GM19043 (cell line): Measurements from ENCODE around the gene EPB41L4B.

ENCODE experiments used
- ATAC-seq: cut with Tn5 transposase; IDR thresholded peaks from one replicate; pipeline ENCODE4 v1.9.1; 2021; ENCODE audit warnings: low read depth; ENCODE audit not compliant: unreplicated experiment

Gene EPB41L4B

DNA sequence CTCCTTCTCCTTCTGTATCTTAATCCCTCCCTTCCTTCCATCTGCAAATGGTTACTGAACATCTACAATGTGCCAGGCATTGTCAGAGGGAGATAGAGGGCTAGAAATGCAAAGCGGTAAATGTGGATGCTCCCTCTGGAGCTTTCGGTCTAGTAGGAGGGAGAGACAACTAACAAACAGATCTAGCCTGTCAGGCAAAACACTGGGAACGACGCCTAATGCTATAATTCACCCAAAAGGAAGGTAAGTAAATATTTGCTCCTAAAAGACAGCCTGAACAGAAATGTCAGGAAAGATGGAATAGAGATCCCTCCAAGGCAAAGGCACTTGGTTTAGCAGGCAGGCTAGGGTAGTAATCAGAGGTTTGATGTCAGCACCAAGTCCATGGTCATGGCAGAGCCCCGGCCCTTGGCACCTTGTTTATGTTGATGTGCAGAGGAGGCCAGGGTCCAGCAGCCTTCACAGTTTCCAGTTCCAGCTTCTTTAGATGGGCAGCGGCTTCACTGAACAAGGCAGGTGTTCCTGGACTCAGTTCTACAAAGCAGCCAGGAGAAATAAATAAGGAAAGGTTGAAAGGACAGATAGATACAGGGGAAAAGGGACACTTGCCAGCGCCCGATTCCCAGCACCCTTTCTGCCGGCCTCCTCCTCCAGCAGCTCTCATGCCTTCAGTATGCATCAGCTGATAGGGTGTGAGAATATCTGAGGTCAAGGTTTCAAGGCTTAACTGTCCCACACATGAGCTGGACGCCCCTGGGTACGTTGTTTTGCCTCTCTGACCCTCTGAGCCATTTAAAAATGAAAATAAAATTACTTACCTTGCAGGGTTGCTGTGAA, 107.4 kb downstream of the EPB41L4B start:
- no peak for ATAC-seq

- no peak for ATAC-seq
These were observed 108.1 kb downstream of the EPB41L4B start for GRCh38 chr9:109212768-109213167.

GRCh38 chr9:109206670-109207069, 114.2 kb downstream of the EPB41L4B start:
- ATAC-seq, result no peak

- no peak for ATAC-seq
These were observed 115.3 kb downstream of the EPB41L4B start for GRCh38 chr9:109205526-109205925.

DNA sequence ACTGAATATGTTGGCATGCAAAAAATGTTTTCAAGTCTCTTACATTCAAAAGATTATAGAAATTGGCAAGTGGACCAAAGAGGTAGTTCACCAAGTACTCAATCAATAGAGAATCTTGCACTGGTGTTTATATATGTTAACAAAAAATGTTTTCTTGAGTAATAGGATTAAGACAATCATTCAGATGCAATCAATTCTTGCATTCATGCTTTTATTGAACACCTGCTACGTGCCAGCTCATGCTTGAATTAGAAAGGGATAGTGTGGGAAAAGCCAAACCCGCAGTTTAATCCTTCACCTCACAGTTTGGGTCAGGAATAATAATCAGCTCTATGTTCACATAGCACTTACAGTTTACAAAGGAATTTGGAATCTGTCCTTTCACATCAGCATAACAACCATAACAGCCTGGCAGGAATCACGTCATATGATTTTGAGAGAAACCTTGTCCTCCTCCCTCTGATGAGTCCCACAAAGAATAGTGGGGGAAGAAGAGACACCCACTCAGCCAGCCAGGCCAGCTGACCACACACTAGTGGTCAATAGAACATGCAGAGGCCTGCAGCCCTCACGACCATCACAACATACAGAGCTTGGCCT, 117.0 kb downstream of the EPB41L4B start:
- no peak for ATAC-seq

DNA sequence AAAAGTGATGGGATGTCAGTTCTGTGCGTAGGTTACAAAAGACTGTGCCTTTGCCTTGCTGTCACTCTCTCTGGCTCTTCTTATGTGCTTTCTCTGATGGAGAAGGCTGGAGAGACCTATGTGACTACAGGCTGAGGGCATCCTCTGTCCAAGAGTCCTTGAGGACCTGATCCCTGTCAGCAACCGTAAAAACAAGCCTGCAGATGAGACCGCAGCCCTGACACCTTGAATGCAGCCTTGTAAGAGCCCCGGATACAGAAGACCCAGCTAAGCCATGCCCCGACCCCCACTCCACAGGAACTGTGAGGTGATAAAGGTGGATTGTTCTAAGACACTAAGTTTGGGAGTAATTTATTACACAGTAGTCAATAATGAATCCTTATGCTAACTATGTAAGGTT, 121.2 kb downstream of the EPB41L4B start:
- no peak for ATAC-seq

DNA sequence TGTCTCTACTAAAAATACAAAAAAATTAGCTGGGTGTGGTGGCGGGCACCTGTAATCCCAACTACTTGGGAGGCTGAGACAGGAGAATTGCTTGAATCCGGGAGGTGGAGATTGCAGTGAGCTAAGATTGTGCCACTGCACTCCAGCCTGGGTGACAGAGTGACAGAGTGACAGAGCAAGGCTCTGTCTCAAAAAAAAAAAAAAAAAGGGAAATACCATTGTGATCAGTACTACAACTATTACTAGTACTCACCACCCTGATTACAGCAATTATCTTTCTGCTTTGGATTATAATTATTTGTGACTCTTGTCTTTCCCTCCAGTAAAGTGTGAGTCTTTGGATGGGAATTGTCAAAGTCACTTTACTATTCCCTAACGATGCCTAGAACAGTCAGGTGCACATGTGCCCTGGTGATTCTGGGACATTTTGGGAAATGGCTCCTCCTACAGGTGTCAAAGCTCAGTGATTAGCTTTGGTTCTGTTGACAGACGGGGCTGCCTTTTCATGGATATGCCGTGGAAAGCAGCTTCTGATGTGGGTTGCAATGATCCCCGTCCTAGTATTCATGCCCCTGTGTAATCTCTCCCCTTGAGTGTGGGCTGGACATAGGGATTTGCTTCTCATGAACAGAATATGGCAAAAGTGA, 122.0 kb downstream of the EPB41L4B start:
- no peak for ATAC-seq

GRCh38 chr9:109193974-109194556, 126.8 kb downstream of the EPB41L4B start:
- no peak for ATAC-seq

- no peak for ATAC-seq
These were observed 128.0 kb downstream of the EPB41L4B start for GRCh38 chr9:109192732-109193361.

DNA sequence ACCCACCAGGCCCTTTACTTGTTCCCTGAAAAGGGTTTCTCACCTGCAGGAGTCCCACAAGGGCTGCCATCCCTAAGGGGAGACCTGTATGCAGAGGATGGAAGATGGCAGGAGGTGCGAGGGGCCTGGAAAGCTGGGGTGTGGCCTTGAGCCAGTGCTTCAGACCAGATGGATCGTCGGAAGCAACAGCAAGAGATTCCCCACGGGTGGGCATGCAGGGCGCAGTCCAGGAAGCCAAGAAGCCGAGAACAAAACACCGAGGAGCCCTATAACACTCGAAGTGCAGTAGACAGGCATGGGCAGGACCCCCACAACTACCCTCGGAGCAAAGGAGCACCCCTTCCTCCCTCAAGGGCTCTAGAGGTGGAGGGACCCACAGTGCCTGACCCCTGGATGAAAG, 129.1 kb downstream of the EPB41L4B start:
- no peak for ATAC-seq

GRCh38 chr9:109190151-109190550, 130.7 kb downstream of the EPB41L4B start:
- no peak for ATAC-seq

DNA sequence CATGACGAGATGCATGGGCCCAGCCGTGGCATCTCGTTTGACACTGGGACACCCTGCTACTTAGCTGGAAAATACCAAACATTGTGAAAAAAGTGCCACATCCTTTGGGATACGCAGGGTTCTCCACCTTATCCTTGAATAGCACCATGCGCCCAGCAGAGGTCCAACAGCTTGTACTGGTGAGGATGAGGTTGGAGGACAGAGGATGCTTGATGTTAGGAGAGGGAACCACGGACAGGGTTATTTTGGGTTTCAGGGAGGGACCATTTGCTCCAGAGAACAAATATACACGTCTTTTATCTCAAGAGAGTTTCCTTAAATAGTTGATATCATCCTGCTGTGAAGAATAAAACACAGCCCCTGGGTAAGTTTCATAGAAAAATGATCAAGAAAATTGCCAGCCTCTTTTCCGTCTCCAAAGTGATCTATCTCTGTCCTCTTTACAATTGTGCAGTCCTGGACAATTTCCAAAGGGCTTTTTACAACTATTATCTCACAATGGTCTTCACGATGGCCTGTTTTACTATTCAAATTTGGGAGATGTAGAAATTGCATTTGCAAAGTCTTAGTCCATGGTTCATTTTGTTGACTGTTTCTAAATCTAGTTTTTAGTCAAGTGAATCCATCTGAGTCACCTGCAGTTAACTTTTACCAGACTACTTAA, 133.9 kb downstream of the EPB41L4B start:
- no peak for ATAC-seq

- ATAC-seq, result no peak
These were observed 137.7 kb downstream of the EPB41L4B start for GRCh38 chr9:109182940-109183798.

- no peak for ATAC-seq
These were observed 138.3 kb downstream of the EPB41L4B start for GRCh38 chr9:109182550-109182939.

DNA sequence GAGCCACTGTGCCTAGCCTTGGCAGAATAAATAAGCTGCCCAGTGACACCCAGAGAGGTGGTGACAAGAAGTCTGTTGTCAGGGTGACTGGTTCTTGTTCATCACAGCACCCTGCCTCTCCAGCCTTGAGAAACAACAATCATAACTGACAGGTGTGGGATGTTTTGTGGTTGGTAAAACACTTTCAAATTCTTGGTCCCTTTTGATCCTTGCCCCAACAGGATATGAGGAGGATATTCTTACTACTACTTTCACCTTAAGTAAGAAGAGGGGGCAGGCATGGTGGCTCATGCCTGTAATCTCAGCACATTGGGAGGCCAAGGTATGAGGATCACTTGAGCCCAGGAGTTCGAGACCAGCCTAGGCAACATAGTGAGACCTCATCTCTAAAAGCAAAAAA, 139.6 kb downstream of the EPB41L4B start:
- ATAC-seq, result peak; percentile 58

DNA sequence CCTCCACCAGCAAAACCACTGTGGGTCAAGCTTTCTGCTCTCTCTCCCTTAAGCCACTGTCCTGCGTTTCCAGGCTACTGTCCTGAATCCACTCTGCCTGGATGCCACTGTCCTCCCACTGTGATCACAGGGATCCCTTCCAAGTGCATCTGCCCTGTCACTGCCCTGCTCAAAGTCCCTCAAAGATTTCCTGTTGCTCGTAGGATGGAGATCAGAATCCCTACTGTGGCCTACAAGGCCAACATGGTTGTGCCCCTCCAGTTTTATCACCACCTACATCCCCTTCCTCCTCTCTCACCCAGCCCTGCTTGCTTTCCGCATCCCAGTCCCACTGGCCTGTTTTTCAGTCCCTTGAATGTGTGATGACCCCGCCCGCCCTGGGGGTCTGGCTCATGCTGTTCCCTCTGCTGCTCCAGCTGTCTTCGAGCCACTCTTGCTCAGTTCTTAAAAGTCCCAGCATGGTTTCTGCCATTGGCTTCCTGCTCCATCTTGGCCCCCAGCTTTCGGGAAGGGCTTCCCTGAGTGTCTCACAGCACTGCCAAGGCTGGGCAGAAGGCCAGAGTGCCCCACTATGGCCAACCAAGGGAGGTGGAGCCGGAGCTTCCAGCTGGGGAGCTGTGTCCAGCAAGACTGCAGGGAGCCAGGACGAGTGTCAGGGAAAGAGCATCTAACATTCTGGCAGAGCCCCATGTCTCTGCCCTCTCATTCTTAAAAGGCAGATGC, 140.9 kb downstream of the EPB41L4B start:
- ATAC-seq, result no peak

DNA sequence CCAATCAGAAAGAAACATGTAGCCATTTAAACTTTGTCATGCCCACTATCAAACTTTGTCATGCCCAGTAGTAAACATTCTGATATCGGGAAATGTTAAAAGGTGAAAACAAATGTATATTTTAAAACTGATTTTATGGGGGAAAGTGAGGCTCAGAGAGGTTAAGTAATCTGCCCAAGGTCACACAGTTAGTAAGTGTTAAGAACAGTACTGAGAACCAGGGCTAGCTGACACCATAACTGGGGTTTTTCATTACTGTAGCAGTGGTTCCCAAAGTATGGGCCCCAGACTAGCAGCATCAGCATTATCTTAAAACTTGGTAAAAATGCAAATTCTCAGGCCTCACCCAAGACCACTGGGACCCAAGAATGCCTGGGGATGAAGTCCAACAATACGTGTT, 143.9 kb downstream of the EPB41L4B start:
- no peak for ATAC-seq

GRCh38 chr9:109176386-109176785, 144.5 kb downstream of the EPB41L4B start:
- ATAC-seq, result no peak

- no peak for ATAC-seq
These were observed 147.9 kb downstream of the EPB41L4B start for GRCh38 chr9:109172935-109173334.
